ENCODE data around the gene SALL3.

- no peak for TF ChIP-seq POLR2A (IDR thresholded peaks at IDR 0.05)
- TF ChIP-seq EP300 (IDR thresholded peaks at IDR 0.05), result no peak
- no peak for TF ChIP-seq CTCF (IDR thresholded peaks at IDR 0.05)
Observed at GRCh38 chr18:79011300-79011870, 31.8 kb downstream of the SALL3 start.
